NCI-H82 treated with DMSO at 0.1 percent for 48 hours (cell line): ENCODE measurements around the gene SLC25A44.
"Not testable (repeated sequence)": the region's sequence is repeated elsewhere in the genome, so short reads cannot be mapped to it uniquely, and the experiment has no call there.

Experiments used
- DNase-seq: peaks from one replicate; lab custom pipeline; 2025; ENCODE audit not compliant: unreplicated experiment; lab: John Stamatoyannopoulos, UW

SLC25A44 gene

DNA sequence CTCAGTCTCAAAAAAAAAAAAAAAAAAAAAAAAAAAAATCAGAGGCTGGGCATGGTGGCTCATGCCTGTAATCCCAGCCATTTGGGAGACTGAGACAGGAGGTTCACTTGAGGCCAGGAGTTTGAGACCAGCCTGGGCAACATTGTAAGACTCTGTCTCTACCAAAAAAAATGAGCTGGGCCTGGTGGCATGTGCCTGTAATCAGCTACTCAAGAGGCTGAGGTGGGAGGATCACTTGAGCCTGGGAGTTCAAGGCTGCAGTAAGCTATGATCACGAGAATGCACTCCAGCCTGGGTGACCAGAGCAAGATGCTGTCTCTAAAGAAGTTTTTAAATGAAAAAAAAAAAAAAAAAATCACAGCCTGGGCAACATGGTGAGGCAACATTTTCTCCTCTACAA lies 30.2 kb upstream of the SLC25A44 start:
- no peak for DNase-seq

DNA sequence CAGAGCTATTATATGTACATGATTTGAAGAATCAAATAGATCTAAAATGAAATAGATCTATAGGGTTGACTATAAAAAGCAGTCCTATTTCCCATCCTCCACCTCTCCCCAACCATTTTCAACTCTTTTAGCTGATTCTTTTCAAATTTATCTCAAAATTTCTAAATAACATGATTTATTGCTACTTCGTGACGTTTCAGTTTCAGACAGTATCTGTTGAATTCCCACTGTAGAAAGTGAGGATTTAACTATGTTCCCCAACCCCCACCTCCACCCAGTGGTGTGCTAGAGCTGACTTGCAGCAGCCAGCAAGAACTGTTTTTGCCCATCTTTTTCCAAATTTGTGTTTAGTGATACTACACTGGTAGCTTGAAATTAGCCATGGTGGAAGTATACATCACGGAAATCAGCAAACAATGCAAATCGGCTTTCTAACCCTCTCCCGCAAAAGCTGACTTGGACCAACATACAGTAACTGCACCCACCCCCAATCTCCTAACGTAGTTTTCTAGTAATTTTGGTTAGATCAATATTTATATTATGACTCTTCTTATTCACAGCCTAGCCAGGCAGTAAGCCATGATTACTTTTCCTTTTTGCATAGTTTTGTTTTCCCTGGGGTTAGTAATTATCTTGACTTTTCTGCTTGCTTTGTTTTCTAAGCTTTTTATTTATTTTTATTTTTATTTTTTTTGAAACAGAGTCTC lies 29.6 kb upstream of the SLC25A44 start:
- DNase-seq: no peak

DNA sequence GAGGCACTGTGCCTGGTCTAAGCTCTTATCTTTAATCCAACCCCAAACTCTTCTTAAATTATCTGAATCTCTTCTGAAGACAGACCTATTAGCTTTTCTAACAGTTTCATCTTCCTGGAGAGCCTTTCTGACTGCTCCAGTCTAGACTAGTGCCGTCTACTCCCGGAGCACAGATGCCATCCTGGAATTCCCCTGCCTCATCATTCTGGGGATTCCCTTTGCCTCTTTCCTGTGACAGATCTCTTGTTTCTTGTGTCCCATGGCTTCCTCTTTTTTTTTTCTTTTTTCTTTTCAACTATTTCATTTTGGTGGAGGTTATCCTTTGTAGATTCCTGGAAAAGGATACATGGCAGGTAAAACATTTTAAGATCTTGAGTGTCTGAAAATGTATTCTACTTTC lies 28.8 kb upstream of the SLC25A44 start:
- DNase-seq: no peak

DNA sequence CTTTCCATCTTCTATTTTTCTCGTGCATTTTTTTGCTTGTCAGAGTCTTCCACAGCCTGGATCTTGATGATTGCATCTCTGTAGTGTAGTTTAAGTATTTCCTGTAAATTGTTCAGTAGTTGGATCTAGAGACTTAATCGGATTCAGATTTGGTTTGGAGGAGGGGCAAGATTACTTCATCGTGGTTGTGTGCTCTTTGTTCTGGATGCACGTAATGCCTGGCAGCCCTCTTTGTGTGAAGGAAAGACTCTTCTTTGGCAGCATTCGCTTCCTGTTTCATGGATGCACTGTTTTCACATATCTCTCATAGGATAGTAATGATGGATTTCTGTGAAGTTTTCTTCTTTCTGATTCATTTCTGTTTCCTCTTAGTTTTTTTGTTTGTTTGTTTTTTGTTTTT lies 26.4 kb upstream of the SLC25A44 start:
- DNase-seq: peak; percentile 91

DNA sequence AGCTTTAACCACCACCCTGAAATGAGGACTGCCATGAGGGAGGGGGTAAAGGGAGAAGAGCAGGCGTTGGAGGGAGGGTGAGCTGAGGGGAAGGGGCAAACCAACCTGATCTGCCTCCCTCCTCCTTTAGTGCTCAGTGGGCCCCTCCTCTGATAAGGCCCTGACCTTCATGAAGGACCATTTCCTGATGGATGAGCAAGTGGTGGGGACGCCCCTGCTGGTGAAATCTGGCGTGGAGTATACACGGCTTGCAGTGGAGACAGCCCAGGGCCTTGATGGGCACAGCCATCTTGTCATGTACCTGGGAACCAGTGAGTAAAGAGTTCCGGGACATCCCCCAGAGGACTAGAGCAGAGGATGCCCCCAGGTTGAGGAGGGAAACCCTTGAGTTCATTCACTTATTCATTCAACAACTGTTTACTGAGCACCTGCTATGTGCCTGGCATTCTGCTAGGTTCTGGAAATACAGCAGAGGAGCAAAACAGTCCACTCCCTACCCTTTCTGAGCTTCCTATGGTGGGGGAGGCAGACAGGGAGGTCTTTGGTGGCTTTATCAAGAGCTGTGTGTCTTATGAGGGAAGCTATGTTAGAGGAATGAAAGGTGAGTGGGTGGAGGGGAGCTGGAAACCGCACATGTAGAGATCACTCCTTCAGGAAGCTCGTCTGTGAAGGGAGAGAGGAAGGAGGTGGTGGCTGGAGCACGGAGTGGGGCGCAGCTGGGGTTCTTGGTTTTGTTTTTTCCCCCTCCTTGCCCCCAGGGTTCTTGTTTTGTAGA lies 21.0 kb upstream of the SLC25A44 start:
- no peak for DNase-seq

DNA sequence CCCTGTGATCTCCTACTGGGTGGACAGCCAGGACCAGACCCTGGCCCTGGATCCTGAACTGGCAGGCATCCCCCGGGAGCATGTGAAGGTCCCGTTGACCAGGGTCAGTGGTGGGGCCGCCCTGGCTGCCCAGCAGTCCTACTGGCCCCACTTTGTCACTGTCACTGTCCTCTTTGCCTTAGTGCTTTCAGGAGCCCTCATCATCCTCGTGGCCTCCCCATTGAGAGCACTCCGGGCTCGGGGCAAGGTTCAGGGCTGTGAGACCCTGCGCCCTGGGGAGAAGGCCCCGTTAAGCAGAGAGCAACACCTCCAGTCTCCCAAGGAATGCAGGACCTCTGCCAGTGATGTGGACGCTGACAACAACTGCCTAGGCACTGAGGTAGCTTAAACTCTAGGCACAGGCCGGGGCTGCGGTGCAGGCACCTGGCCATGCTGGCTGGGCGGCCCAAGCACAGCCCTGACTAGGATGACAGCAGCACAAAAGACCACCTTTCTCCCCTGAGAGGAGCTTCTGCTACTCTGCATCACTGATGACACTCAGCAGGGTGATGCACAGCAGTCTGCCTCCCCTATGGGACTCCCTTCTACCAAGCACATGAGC lies 17.2 kb upstream of the SLC25A44 start:
- no peak for DNase-seq

DNA sequence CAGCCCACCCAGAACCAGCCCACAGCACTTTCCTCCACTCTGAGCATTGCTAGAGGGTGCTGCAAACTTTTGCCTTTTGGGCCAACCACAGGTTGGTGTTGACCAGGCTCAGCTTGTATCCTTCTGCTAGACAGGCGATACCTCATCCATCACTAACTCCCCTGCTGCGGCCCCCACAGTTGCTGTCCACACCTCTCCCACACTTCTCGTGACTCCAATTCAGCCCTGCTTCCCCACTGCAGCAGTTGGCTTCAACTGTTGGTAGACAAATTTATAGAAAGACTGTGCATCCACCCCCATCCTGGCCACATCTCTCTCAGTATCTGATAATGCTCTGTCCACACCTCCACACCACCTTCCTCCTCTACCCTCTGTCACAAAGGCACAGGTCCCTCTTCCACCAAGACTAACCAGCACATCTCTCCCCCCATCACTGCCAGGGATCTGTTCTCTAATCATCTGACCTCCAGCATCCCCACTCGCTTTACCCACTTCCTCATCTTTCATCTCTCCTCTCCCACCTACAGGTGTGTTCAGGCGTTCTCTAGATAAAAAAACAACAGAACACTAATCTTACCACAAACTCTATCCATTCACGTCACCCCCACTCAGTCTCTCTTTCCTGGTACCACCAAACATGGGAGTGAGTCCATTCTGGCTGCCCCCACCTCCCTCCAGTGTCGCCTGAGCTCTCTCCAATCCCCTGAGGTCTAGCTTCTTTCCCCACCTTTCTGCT lies 15.8 kb upstream of the SLC25A44 start:
- no peak for DNase-seq

DNA sequence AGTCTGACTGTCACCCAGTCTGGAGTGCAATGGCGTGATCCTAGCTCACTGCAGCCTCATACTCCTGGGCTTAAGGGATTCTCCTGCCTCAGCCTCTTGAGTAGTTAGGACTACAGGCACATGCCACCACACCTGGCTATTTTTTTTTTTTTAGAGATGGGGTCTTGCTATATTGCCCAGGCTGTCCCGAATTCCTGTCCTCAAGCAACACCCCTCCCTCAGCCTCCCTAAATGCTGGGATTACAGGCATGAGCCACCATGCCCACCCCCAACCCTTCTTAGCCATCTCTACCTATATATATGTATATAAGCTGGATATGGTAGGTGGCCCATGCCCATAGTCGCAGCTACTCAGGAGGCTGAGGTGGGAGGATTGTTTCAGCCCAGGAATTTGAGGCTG lies 13.4 kb upstream of the SLC25A44 start:
- no peak for DNase-seq

DNA sequence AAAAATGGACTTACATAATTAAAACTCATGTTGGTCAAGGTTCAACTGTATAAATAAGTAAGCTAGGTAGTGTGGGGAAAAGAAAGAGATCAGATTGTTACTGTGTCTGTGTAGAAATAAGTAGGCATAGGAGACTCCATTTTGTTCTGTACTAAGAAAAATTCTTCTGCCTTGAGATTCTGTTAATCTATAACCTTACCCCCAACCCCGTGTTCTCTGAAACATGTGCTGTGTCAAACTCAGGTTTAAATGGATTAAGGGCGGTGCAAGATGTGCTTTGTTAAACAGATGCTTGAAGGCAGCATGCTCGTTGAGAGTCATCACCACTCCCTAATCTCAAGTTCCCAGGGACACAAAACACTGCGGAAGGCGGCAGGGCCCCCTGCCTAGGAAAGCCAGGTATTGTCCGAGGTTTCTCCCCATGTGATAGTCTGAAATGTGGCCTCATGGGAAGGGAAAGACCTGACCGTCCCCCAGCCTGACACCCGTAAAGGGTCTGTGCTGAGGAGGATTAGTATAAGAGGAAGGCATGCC lies 12.4 kb upstream of the SLC25A44 start:
- peak; percentile 75 for DNase-seq

DNA sequence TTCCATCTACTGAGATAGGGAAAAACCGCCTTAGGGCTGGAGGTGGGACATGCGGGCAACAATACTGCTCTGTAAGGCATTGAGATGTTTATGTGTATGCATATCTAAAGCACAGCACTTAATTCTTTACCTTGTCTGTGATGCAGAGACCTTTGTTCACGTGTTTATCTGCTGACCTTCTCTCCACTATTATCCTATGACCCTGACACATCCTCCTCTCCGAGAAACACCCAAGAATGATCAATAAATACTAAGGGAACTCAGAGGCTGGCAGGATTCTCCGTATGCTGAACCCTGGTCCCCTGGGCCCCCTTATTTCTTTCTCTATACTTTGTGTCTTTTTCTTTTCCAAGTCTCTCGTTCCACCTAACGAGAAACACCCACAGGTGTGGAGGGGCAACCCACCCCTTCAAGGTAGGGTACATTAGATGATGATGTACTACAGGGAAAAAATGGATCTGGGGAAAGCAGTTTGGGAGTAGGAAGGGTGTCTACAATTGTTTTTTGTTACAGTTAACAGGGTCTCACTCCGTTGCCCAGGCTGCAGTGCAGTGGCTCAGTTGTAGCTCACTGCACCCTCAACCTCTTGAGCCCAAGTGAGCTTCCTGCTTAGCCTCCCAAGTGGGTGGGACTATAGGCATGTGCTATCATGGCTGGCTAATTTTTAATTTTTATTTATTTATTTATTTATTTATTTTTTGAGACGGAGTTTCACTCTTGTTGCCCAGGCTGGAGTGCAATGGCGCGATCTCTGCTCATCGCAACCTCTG lies 11.7 kb upstream of the SLC25A44 start:
- not testable (repeated sequence) for DNase-seq

DNA sequence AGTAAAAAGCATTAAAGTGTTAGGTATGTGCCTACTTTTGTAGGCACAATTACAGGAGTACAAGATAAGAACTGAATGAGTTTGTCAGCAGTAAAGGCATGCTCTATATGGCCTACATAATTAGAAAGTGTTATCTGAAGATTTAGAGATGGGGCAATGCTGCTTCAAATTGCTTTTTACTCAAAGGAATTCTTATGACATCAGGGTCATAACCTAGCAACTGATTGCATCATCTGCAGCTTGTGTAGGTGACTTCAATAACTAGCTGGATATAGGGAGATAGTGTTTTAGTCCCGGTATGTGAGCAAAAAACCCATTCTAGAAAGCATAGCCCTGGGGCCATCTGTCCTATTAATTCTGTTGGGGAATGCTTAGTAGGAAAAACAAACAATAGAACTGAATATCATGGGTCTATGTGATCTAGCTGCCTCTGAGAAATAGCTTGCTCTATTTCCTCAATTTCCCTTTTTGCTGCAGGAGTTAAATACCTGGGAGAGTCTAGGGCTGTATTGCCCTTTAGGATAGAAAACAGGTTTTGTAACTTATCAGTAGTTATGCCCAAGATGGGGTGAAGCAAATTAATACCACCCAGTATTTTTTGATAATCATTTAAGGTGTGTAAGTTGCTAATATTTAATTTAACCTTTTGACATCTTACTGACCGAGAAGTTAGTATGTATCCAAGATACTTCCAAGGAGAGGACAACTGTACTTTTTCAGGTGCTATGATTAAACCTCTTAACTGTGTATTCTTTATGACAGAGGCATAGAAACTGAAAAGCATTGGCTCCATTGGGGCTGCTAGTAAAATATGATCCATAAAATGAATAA lies 7.3 kb upstream of the SLC25A44 start:
- not testable (repeated sequence) for DNase-seq

DNA sequence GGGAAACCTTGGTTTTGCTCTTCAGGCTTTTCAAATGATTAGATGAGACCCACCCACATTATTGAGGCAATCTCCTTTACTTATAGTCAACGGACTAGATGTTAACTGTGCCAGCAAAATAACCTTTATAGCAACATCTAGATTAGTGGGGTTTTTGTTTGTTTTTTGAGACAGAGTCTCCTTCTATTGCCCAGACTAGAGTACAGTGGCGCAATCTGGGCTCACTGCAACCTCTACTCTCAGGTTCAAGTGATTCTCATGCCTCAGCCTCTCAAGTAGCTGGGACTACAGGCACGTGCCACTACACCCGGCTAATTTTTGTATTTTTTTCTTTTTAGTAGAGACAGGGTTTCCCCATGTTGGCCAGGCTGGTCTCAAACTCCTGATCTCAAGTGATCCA lies 3.6 kb upstream of the SLC25A44 start:
- DNase-seq: not testable (repeated sequence)

DNA sequence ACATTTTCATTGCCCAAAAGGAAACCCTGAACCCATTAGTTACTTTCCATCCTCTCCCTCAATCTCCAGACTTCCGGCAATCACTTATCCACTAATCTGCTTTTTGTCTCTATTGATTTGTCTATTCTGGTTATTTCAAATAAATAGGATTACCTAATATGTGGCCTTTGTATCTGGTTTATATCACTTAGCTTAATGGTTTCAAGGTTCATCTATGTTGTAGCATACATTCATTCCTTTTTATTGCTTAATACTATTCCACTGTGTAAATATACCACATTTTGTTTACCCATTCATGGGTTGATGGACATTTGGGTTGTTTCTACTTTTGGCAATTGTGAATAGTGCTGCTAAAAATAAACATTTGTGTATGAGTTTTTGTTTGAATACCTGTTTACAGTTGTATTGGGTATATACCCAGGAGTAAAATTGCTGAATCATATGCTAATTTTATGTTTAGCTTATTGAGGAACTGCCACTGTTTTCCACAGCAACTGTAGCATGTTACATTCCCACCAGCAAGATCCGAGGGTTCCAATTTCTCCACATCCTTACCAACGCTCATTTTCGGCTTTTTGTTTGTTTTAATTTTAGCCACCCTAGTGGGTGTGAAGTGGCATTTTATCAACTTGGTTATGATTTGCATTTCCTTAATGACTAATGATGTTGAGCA lies 2.5 kb upstream of the SLC25A44 start:
- DNase-seq: no peak

DNA sequence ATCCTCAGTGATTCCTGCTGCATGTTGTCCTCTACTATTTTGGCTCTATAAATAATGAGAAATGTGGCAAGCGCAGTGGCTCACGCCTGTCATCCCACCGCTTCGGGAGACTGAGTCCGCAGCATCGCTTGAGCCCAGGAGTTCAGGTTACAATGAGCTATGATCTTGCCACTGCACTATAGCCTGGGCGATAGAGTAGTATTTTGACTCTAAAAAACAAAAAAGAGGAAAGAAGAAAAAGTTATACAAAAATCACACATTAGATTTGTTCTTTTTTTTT lies 756 bp upstream of the SLC25A44 start:
- no peak for DNase-seq

DNA sequence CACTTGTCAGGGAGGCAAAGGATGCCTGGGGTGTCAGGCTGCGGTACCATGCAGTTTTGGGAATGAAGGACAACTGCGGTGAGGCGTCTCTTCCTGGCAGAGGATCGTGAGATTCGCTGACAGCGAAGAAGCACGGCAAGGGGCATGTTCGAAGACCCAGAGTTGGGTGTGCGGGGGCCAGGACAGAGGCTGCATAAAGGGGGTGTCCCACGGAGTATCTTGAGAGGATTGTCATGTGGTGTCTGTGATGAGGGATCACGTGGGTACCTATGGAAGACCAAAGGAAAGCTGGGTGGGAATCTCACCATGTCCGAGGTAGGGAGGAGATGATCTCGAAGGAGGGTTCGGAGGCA lies 372 bp downstream of the SLC25A44 start:
- no peak for DNase-seq

DNA sequence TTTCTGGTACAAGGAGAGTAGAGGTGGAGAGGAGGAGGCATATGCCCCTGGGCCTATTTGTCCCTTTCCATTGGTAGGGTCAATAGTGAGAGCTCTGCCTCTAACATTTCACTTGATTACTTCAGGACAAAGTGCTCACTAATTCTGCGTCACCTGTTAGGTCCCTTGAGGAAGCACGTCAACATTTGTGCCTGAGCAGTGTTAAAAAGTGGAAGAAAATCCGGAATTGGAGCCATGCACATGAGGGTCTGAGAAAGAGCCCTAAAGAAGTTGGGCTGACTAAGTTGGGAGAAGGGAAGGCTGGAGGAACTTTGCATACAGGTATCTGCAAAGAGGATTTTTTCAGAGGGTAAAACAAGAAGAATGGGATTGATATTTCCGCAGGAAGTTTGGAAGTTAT lies 1.9 kb downstream of the SLC25A44 start:
- DNase-seq: no peak

DNA sequence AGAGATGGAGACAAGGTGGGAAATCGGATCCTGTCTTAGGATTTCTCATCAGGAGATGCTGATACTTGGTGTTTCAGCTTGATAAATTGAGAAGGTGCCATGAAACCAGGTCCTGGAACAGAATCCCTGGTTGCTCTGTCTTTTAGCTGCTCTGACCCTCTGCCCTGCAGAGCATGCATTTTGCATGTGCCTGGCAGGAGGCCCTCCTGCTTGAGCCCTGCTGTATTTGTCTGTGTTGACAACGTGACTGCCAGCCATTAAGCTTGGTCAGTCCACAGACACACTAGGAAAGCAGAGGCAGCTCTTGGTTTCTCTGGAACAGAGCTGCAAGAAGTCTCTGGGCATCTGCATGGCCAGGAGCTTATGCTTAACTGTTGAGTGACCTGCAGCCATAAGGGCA lies 2.5 kb downstream of the SLC25A44 start:
- no peak for DNase-seq

DNA sequence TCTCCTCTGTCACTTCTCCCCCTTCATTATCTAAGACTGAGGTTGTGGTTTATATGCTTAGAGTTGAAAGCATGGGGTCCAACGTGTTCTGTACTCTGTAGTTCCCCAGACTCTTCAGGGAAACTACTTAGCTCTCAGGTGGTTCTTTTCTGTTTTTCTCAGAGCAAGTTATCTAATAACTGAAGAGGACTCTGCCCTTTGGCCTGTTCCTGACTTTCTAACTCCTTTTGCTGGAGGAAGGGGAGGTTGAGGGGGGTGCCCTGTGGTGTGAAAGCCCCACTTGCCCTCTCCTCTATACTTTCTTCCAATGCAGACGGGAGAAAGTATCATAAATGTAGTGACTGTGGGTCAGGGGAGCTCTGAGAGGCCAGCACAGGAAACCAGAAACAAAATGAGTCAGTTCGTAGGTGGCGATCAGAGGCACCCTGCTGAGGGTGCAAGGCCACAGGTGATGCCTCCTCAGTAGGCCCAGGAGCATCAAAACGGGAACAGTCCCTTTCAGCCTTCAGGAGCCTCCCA lies 5.0 kb downstream of the SLC25A44 start:
- DNase-seq: no peak

DNA sequence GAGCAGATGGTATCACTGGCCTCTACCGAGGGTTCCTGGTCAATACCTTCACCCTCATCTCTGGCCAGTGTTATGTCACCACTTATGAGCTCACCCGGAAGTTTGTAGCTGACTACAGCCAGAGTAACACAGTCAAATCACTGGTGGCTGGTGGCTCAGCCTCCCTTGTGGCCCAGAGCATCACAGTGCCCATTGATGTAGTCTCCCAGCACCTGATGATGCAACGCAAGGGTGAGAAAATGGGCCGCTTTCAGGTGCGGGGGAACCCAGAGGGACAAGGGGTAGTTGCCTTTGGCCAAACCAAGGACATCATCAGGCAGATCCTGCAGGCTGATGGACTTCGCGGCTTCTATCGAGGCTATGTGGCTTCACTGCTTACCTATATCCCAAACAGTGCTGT lies 6.1 kb downstream of the SLC25A44 start:
- DNase-seq: no peak
